ENCODE measurements around the gene HAGH. TPM values are rescaled to one million over a fixed set of nuclear protein-coding genes. Genes with fewer than 3 reads are reported as not detected.

Gene HAGH
- total RNA-seq, 2 experiments from 2014 or later: 48.0 to 50.4 TPM

- peak overlapping the region; percentile 99 for H3K4me3 Mint-ChIP-seq
- no peaks in the 10 kb centered on the region for H3K9me3 Mint-ChIP-seq (ENCODE audit: insufficient read depth)
- ChIA-PET CTCF (interaction anchor here (1.4 to 4.8 kb wide), 4 partner anchors 9 to 366 kb away, joined by 3 to 41 read pairs (median 6); partner anchors contain the start of genes MAPK8IP3, NUBP2 and SPSB3), POLR2A (interaction anchor here (1.8 to 4.7 kb wide), 3 partner anchors 9 to 96 kb away, joined by 5 to 39 read pairs (median 11); partner anchors contain the start of genes JPT2, MAPK8IP3, NUBP2 and SPSB3)
- H3K36me3 Mint-ChIP-seq (ENCODE audit: low read depth): peaks cover 20% of the 10 kb centered on the region
- ATAC-seq: peak; percentile 4
- H3K27ac Mint-ChIP-seq: peak overlapping the region; percentile 84
- peak; percentile 44 for DNase-seq
- peaks cover 17% of the 10 kb centered on the region for H3K4me1 Mint-ChIP-seq (ENCODE audit: low read depth)
- H3K27me3 Mint-ChIP-seq (ENCODE audit: low read depth): no peaks in the 10 kb centered on the region
Observed at GRCh38 chr16:1773703-1774447, 52.8 kb downstream of the HAGH start.

DNA sequence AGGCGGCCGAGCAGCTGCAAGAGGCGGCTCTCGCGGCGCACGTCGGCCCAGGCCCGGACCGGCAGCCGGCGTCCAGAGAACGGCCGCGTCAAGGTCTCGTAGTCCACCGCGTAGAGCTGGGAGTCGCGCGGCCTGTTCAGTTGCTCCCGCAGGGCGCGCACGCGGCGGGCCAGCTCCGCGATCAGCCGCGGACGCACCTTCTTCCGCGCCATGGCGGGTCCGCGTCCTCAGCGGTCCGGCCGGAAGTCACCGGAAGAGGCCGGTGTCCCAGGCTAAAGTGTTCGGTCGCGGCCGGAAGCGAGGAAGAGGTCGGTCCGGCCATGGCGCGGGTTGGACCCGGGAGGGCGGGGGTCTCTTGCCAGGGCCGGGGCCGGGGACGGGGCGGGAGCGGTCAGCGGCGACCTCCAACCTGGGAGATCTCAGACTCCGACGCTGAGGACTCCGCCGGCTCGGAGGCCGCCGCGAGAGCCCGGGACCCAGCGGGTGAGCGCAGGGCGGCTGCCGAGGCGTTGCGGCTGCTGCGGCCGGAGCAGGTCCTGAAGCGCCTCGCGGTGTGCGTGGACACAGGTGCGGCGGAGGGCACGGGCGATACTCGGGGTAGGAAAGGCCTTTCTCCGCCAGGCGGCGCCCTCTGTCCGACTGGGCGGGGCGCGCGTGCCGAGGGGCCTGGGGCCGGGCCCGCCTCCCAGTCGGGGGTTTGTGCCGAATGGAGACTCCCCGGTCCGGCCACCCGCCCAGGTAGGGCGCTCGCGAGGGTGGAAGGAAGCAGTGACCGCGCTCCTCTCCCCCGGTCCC lies 53.5 kb downstream of the HAGH start, which contains the start of gene MRPS34:
MRPS34 (minus strand) TSS at position 227 of the 795 bp plus-strand sequence; CDS start at position 212, 15 bp downstream.
- peaks cover 20% of the 10 kb centered on the region for H3K36me3 Mint-ChIP-seq (ENCODE audit: low read depth)
- H3K4me1 Mint-ChIP-seq (ENCODE audit: low read depth): peaks cover 17% of the 10 kb centered on the region
- POLR2A ChIA-PET: interaction anchor here (1.4 to 4.7 kb wide), 3 partner anchors 10 to 95 kb away, joined by 5 to 39 read pairs (median 6); partner anchors contain the start of genes JPT2, MAPK8IP3, NUBP2 and SPSB3
- peak within 1 kb of the TSS; percentile 99 for H3K4me3 Mint-ChIP-seq
- H3K27me3 Mint-ChIP-seq (ENCODE audit: low read depth): no peaks in the 10 kb centered on the region
- peak; percentile 86 for DNase-seq
- H3K27ac Mint-ChIP-seq: peak within 1 kb of the TSS; percentile 97
- peak; percentile 62 for ATAC-seq
- CTCF ChIA-PET: interaction anchor here (0.6 to 4.8 kb wide), 8 partner anchors 9 to 382 kb away, joined by 3 to 41 read pairs (median 4); partner anchors contain the start of genes MAPK8IP3, NUBP2, SPSB3 and TRAF7
- no peaks in the 10 kb centered on the region for H3K9me3 Mint-ChIP-seq (ENCODE audit: insufficient read depth)

GRCh38 chr16:1772362-1772907 lies 54.2 kb downstream of the HAGH start, which contains the start of gene EME2:
EME2 (plus strand) TSS chr16:1772810; CDS start chr16:1773228, 418 bp downstream.
- ChIA-PET CTCF (interaction anchor here (0.6 to 4.8 kb wide), 5 partner anchors 10 to 383 kb away, joined by 3 to 41 read pairs (median 3); partner anchors contain the start of genes MAPK8IP3, NUBP2, SPSB3 and TRAF7), POLR2A (interaction anchor here (0.8 to 4.7 kb wide), 4 partner anchors 8 to 94 kb away, joined by 5 to 39 read pairs (median 6); partner anchors contain the start of genes JPT2, MAPK8IP3, NUBP2 and SPSB3)
- DNase-seq (peak; percentile 72), ATAC-seq (peak; percentile 31)
- peaks cover 17% of the 10 kb centered on the region for H3K4me1 Mint-ChIP-seq (ENCODE audit: low read depth)
- H3K27ac Mint-ChIP-seq: peak within 1 kb of the TSS; percentile 97
- H3K9me3 Mint-ChIP-seq (ENCODE audit: insufficient read depth): no peaks in the 10 kb centered on the region
- peaks cover 23% of the 10 kb centered on the region for H3K36me3 Mint-ChIP-seq (ENCODE audit: low read depth)
- H3K4me3 Mint-ChIP-seq: peak within 1 kb of the TSS; percentile 99
- H3K27me3 Mint-ChIP-seq (ENCODE audit: low read depth): no peaks in the 10 kb centered on the region

GRCh38 chr16:1771864-1772361 lies 54.7 kb downstream of the HAGH start:
- ATAC-seq: no peak
- peak overlapping the region; percentile 97 for H3K27ac Mint-ChIP-seq
- H3K4me1 Mint-ChIP-seq (ENCODE audit: low read depth): peaks cover 17% of the 10 kb centered on the region
- DNase-seq: no peak
- peaks cover 25% of the 10 kb centered on the region for H3K36me3 Mint-ChIP-seq (ENCODE audit: low read depth)
- H3K27me3 Mint-ChIP-seq (ENCODE audit: low read depth): no peaks in the 10 kb centered on the region
- CTCF ChIA-PET: interaction anchor here (1.2 to 4.8 kb wide), 4 partner anchors 11 to 383 kb away, joined by 3 to 41 read pairs (median 5); partner anchors contain the start of genes MAPK8IP3, NUBP2, SPSB3 and TRAF7
- POLR2A ChIA-PET: interaction anchor here (0.8 to 4.7 kb wide), 5 partner anchors 8 to 351 kb away, joined by 5 to 39 read pairs (median 6); partner anchors contain the start of genes JPT2, MAPK8IP3, NUBP2 and SPSB3
- H3K4me3 Mint-ChIP-seq: peak overlapping the region; percentile 99
- no peaks in the 10 kb centered on the region for H3K9me3 Mint-ChIP-seq (ENCODE audit: insufficient read depth)

- Mint-ChIP-seq H3K4me3 (peak within 1 kb of the TSS; percentile 99), H3K27me3 (ENCODE audit: low read depth) (no peaks in the 10 kb centered on the region), H3K4me1 (ENCODE audit: low read depth) (peaks cover 17% of the 10 kb centered on the region), H3K9me3 (ENCODE audit: insufficient read depth) (no peaks in the 10 kb centered on the region), H3K27ac (peak within 1 kb of the TSS; percentile 97), H3K36me3 (ENCODE audit: low read depth) (peaks cover 23% of the 10 kb centered on the region)
- ChIA-PET POLR2A (interaction anchor here (0.8 to 4.7 kb wide), 4 partner anchors 9 to 351 kb away, joined by 5 to 39 read pairs (median 6); partner anchors contain the start of genes NUBP2, SPSB3 and UQCC4), CTCF (interaction anchor here (0.7 to 4.8 kb wide), 4 partner anchors 11 to 351 kb away, joined by 3 to 41 read pairs (median 5); partner anchors contain the start of genes MAPK8IP3, NUBP2, SPSB3 and UQCC4)
- DNase-seq (peak; percentile 84), ATAC-seq (peak; percentile 55)
Observed at GRCh38 chr16:1771188-1771863, 55.3 kb downstream of the HAGH start, which contains the start of gene NME3. NME3 (minus strand) TSS chr16:1771543; CDS start chr16:1771534, 9 bp downstream.

- Mint-ChIP-seq H3K4me3 (peak overlapping the region; percentile 99), H3K9me3 (ENCODE audit: insufficient read depth) (no peaks in the 10 kb centered on the region), H3K27me3 (ENCODE audit: low read depth) (no peaks in the 10 kb centered on the region), H3K36me3 (ENCODE audit: low read depth) (peaks cover 23% of the 10 kb centered on the region), H3K4me1 (ENCODE audit: low read depth) (peaks cover 17% of the 10 kb centered on the region), H3K27ac (peak overlapping the region; percentile 81)
- ATAC-seq (no peak), DNase-seq (peak; percentile 47)
- CTCF ChIA-PET: interaction anchor here (0.7 to 4.8 kb wide), 2 partner anchors 12 to 65 kb away, joined by 3 to 41 read pairs; partner anchors contain the start of genes MAPK8IP3, NUBP2 and SPSB3
- POLR2A ChIA-PET: interaction anchor here (1.4 to 4.7 kb wide), 3 partner anchors 10 to 350 kb away, joined by 5 to 39 read pairs (median 5); partner anchors contain the start of genes NUBP2, SPSB3 and UQCC4
Observed at GRCh38 chr16:1770328-1771187, 56.1 kb downstream of the HAGH start.

GRCh38 chr16:1769402-1770300 lies 57.0 kb downstream of the HAGH start:
- Mint-ChIP-seq H3K27ac (peak overlapping the region; percentile 81), H3K4me1 (ENCODE audit: low read depth) (peaks cover 12% of the 10 kb centered on the region), H3K9me3 (ENCODE audit: insufficient read depth) (no peaks in the 10 kb centered on the region), H3K27me3 (ENCODE audit: low read depth) (no peaks in the 10 kb centered on the region), H3K36me3 (ENCODE audit: low read depth) (peaks cover 23% of the 10 kb centered on the region), H3K4me3 (peak overlapping the region; percentile 99)
- DNase-seq (no peak), ATAC-seq (no peak)
- POLR2A ChIA-PET: interaction anchor here (1.2 to 4.7 kb wide), 4 partner anchors 10 to 349 kb away, joined by 3 to 39 read pairs (median 5); partner anchors contain the start of genes NUBP2, SPSB3 and UQCC4
- CTCF ChIA-PET: no interaction called here

DNA sequence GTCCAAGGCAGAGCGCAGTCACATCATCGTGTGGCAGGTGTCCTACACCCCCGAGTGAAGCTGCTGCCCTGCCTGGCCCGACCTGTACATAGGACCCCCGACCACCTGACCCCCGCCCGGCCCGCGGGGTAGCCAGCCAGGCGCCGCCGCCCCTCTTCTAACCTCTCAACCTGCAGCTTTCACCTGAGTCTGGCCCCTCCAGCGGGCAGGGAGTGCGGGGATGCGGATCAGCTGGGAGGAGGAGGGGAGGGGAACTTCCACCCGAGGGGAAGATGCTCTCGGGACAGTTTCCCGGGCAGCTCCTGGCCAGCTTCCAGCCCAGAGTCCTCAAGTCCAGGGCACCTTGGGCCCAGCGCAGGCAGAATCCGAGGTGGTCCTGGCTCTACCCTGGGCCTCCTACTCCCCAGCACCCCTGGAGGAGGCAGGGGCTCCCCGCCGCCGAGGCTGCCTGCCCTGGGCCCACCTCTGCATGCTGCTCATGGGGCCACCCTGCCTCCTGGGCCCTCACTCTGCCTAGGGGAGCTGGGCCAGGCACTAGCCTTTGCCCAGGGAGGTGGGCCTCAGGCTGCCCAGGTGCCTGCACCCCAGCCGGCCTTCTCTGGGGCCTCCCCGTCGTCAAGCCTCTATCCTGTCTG lies 57.7 kb downstream of the HAGH start:
- H3K27me3 Mint-ChIP-seq (ENCODE audit: low read depth): no peaks in the 10 kb centered on the region
- ATAC-seq: no peak
- H3K27ac Mint-ChIP-seq: no peak overlapping the region
- POLR2A ChIA-PET: interaction anchor here (1.2 kb wide), 1 partner anchor 63 kb away, joined by 3 read pairs; no protein-coding TSS in a partner anchor
- H3K9me3 Mint-ChIP-seq (ENCODE audit: insufficient read depth): no peaks in the 10 kb centered on the region
- CTCF ChIA-PET: no interaction called here
- no peak overlapping the region for H3K4me3 Mint-ChIP-seq
- no peak for DNase-seq
- H3K4me1 Mint-ChIP-seq (ENCODE audit: low read depth): peaks cover 11% of the 10 kb centered on the region
- H3K36me3 Mint-ChIP-seq (ENCODE audit: low read depth): peaks cover 23% of the 10 kb centered on the region
